ENCODE data around the gene EXTL2.
A peak's percentile ranks its signal among the peaks of the same experiment; 100 is the strongest.

DNA sequence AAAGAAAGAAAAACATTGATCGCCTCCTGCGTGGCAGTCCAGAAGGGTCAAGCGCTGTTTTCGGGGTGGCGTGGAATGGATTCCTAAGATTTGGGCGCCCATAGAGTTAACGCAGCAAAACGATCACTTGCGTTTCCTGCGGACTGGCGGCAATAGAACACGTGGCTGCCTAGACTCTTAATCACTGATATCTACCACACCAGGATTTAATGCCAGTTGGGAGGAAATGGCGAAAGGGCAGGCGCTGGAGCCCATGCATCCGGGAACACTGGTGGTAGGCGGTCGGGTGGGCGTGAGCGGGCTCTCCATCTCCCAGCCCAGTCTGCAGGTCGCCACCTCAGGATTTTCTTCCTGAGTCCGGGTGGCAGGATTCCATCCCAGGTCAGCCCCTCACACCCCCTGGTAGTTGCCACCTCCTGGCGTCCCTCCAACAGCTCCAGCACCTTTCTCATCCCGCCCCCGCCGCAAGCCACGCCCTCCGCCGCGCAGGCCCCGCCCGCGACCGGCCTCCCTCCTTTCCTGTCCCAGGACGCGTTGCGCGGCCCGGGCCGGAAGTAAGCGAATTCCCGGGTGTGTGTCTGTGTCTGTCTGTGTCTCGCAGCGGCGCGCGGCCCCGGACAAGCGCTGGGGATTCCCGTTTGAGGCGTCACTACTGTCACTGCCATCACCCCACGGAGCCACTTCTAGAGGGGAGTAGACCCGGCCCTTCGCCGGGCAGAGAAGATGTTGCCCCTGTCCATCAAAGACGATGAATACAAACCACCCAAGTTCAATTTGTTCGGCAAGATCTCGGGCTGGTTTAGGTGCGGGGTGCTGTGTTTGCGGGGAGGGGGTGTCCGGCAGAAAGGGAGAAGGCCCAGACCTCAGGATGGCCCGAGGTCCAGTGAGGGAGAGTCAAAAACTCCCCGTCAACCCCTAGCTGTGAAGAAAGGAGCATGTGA, 1.2 kb upstream of the EXTL2 start, which contains the start of gene SLC30A7:
- TF ChIP-seq POLR2A (IDR thresholded peaks at IDR 0.05) = peak; percentile 53 to 60
- TF ChIP-seq, protein P1, sequence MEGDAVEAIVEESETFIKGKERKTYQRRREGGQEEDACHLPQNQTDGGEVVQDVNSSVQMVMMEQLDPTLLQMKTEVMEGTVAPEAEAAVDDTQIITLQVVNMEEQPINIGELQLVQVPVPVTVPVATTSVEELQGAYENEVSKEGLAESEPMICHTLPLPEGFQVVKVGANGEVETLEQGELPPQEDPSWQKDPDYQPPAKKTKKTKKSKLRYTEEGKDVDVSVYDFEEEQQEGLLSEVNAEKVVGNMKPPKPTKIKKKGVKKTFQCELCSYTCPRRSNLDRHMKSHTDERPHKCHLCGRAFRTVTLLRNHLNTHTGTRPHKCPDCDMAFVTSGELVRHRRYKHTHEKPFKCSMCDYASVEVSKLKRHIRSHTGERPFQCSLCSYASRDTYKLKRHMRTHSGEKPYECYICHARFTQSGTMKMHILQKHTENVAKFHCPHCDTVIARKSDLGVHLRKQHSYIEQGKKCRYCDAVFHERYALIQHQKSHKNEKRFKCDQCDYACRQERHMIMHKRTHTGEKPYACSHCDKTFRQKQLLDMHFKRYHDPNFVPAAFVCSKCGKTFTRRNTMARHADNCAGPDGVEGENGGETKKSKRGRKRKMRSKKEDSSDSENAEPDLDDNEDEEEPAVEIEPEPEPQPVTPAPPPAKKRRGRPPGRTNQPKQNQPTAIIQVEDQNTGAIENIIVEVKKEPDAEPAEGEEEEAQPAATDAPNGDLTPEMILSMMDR (IDR thresholded peaks at IDR 0.05) = no peak
- peak; percentile 33 to 87 for TF ChIP-seq EP300 (IDR thresholded peaks at IDR 0.05)
